SK-N-SH treated with all-trans-retinoic acid at 6 μM for 48 hours (cell line): ENCODE results near the gene MAPK10.

Experiments used
- ATAC-seq: fragments of 200-7000 bp; cut with Tn5 transposase; 3 replicates; pipeline ENCODE4 v1.9.1; 2020; ENCODE audit warnings: mild to moderate bottlenecking, moderate library complexity
- ARNTL ChIP-seq: fragments of 450-650 bp; formaldehyde crosslinking; IDR thresholded peaks from 2 replicates; pipeline ENCODE4 v1.5.0; 2020; ENCODE audit warnings: low read depth, mild to moderate bottlenecking, moderate library complexity, borderline replicate concordance
- BACH2 ChIP-seq: fragments of 250-450 bp; sonication (Bioruptor Pico); IDR thresholded peaks from 2 replicates; pipeline ENCODE4 v1.9.0; 2021; ENCODE audit warnings: mild to moderate bottlenecking, borderline replicate concordance
- CSDC2 ChIP-seq: fragments of 250-450 bp; sonication (Bioruptor Pico); IDR thresholded peaks from 2 replicates; pipeline ENCODE4 v1.5.0; 2020; ENCODE audit warnings: mild to moderate bottlenecking, moderate library complexity
- ESRRG ChIP-seq: fragments of 250-450 bp; sonication (Bioruptor Pico); IDR thresholded peaks from 2 replicates; pipeline ENCODE4 v1.6.1; 2021; ENCODE audit warnings: mild to moderate bottlenecking
- ISL1 ChIP-seq: fragments of 250-450 bp; sonication (Bioruptor Pico); IDR thresholded peaks from 2 replicates; pipeline ENCODE4 v2.1.2; 2022; ENCODE audit warnings: mild to moderate bottlenecking, moderate library complexity
- OSR1 ChIP-seq: fragments of 250-450 bp; sonication (Bioruptor Pico); IDR thresholded peaks from 2 replicates; pipeline ENCODE4 v1.8.0; 2022; ENCODE audit warnings: moderate library complexity, mild to moderate bottlenecking, inconsistent platforms
- PPARA ChIP-seq: fragments of 250-450 bp; sonication (Bioruptor Pico); IDR thresholded peaks from 2 replicates; pipeline ENCODE4 v1.5.0; 2020; ENCODE audit warnings: mild to moderate bottlenecking, borderline replicate concordance
- SNAI2 ChIP-seq: fragments of 250-450 bp; sonication (Bioruptor Pico); IDR thresholded peaks from 2 replicates; pipeline ENCODE4 v1.5.0; 2020; ENCODE audit warnings: mild to moderate bottlenecking, moderate library complexity
- TCF4 ChIP-seq: fragments of 250-450 bp; sonication (Bioruptor Pico); IDR thresholded peaks from 2 replicates; pipeline ENCODE4 v1.8.0; 2021; ENCODE audit warnings: mild to moderate bottlenecking, moderate library complexity, borderline replicate concordance
- TOX ChIP-seq: fragments of 250-450 bp; sonication (Bioruptor Pico); IDR thresholded peaks from 2 replicates; pipeline ENCODE4 v1.8.0; 2021; ENCODE audit warnings: mild to moderate bottlenecking, moderate library complexity, borderline replicate concordance
- ZC3H10 ChIP-seq: fragments of 250-450 bp; sonication (Bioruptor Pico); IDR thresholded peaks from 2 replicates; pipeline ENCODE4 v1.5.1; 2021; ENCODE audit warnings: mild to moderate bottlenecking, moderate library complexity
- ZFP30 ChIP-seq: fragments of 450-650 bp; formaldehyde crosslinking; IDR thresholded peaks from 2 replicates; pipeline ENCODE4 v1.5.0; 2022; ENCODE audit warnings: mild to moderate bottlenecking, moderate library complexity
- ZNF70 ChIP-seq: fragments of 450-650 bp; formaldehyde crosslinking; IDR thresholded peaks from 2 replicates; pipeline ENCODE4 v1.5.0; 2020; ENCODE audit warnings: mild to moderate bottlenecking, moderate library complexity
- TF ChIP-seq, protein P1 (sequence below): fragments of 250-450 bp; sonication (Bioruptor Pico); IDR thresholded peaks from 2 replicates; pipeline ENCODE4 v1.5.0; 2020; ENCODE audit warnings: mild to moderate bottlenecking, moderate library complexity
- TF ChIP-seq, protein P2 (sequence below): fragments of 250-450 bp; sonication (Bioruptor Pico); IDR thresholded peaks from 2 replicates; pipeline ENCODE4 v1.5.1; 2020; ENCODE audit warnings: low read depth, mild to moderate bottlenecking, moderate library complexity
- TF ChIP-seq, protein P3 (sequence below): fragments of 250-450 bp; sonication (Bioruptor Pico); IDR thresholded peaks from 2 replicates; pipeline ENCODE4 v1.8.0; 2021; ENCODE audit warnings: low read depth, mild to moderate bottlenecking, moderate library complexity, borderline replicate concordance
- TF ChIP-seq, protein P4 (sequence below): fragments of 250-450 bp; sonication (Bioruptor Pico); IDR thresholded peaks from 2 replicates; pipeline ENCODE4 v1.8.0; 2020; ENCODE audit warnings: mild to moderate bottlenecking, moderate library complexity, borderline replicate concordance
- TF ChIP-seq, protein P5 (sequence below): fragments of 250-450 bp; sonication (Bioruptor Pico); IDR thresholded peaks from 2 replicates; pipeline ENCODE4 v1.5.1; 2021; ENCODE audit warnings: mild to moderate bottlenecking, moderate library complexity

MAPK10 gene

DNA sequence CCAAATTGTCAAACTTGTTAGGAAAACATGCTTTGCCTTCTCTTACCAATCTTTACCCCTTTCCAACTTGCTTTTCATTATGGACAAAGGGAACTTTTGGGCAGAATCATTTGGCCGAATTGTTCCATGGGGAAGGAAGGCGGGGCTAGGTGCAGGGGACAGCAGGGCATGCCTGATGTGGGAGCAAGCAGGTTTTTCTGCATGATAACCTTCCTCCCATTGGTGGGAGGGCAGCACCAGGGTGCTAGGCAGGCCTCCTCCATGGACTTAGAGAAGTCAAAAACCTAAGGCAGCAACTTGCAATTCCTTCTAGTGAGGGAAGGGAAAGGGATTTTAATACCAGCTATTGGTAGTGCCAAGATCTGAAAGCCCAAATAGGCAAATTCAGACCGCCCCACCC is 260.5 kb downstream of the MAPK10 start:
- TF ChIP-seq TCF4 (CRISPR knock-in tag) = no peak
- TF ChIP-seq, protein P1, sequence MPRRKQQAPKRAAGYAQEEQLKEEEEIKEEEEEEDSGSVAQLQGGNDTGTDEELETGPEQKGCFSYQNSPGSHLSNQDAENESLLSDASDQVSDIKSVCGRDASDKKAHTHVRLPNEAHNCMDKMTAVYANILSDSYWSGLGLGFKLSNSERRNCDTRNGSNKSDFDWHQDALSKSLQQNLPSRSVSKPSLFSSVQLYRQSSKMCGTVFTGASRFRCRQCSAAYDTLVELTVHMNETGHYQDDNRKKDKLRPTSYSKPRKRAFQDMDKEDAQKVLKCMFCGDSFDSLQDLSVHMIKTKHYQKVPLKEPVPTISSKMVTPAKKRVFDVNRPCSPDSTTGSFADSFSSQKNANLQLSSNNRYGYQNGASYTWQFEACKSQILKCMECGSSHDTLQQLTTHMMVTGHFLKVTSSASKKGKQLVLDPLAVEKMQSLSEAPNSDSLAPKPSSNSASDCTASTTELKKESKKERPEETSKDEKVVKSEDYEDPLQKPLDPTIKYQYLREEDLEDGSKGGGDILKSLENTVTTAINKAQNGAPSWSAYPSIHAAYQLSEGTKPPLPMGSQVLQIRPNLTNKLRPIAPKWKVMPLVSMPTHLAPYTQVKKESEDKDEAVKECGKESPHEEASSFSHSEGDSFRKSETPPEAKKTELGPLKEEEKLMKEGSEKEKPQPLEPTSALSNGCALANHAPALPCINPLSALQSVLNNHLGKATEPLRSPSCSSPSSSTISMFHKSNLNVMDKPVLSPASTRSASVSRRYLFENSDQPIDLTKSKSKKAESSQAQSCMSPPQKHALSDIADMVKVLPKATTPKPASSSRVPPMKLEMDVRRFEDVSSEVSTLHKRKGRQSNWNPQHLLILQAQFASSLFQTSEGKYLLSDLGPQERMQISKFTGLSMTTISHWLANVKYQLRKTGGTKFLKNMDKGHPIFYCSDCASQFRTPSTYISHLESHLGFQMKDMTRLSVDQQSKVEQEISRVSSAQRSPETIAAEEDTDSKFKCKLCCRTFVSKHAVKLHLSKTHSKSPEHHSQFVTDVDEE (CRISPR knock-in tag) = no peak
- no peak for TF ChIP-seq ESRRG (CRISPR knock-in tag)
- no peak for TF ChIP-seq BACH2 (CRISPR knock-in tag)
- TF ChIP-seq, protein P2, sequence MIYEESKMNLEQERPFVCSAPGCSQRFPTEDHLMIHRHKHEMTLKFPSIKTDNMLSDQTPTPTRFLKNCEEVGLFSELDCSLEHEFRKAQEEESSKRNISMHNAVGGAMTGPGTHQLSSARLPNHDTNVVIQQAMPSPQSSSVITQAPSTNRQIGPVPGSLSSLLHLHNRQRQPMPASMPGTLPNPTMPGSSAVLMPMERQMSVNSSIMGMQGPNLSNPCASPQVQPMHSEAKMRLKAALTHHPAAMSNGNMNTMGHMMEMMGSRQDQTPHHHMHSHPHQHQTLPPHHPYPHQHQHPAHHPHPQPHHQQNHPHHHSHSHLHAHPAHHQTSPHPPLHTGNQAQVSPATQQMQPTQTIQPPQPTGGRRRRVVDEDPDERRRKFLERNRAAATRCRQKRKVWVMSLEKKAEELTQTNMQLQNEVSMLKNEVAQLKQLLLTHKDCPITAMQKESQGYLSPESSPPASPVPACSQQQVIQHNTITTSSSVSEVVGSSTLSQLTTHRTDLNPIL (CRISPR knock-in tag) = no peak
- no peak for TF ChIP-seq CSDC2 (CRISPR knock-in tag)
- no peak for TF ChIP-seq ZNF70
- TF ChIP-seq ISL1 (CRISPR knock-in tag) = no peak
- TF ChIP-seq PPARA (CRISPR knock-in tag) = no peak
- TF ChIP-seq ZFP30 (CRISPR knock-in tag) = no peak
- TF ChIP-seq OSR1 = no peak
- ATAC-seq = no peak

DNA sequence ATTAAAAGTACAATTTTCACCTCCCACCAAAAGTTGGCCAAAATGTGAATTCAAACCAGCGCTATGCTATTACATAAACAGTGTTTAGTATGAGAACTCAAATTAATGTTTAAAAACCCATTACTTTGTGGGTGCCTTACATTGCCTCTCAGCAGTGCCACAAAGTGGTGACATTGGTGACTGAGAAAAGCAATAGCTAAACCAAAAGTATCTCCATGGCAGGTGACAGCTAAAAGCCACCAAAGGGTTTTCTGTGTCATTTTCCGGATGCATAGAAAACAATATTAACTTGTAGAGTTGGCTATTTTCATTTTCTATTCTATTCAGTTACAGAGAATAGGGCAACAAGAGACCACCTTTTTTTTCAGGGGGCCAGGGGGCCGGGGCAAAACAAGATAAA is 261.2 kb downstream of the MAPK10 start:
- no peak for TF ChIP-seq ZNF70
- TF ChIP-seq, protein P3, sequence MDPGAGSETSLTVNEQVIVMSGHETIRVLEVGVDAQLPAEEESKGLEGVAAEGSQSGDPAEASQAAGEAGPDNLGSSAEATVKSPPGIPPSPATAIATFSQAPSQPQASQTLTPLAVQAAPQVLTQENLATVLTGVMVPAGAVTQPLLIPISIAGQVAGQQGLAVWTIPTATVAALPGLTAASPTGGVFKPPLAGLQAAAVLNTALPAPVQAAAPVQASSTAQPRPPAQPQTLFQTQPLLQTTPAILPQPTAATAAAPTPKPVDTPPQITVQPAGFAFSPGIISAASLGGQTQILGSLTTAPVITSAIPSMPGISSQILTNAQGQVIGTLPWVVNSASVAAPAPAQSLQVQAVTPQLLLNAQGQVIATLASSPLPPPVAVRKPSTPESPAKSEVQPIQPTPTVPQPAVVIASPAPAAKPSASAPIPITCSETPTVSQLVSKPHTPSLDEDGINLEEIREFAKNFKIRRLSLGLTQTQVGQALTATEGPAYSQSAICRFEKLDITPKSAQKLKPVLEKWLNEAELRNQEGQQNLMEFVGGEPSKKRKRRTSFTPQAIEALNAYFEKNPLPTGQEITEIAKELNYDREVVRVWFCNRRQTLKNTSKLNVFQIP (CRISPR knock-in tag) = no peak
- TF ChIP-seq ZC3H10 (CRISPR knock-in tag) = no peak
- TF ChIP-seq OSR1 = no peak
- no peak for TF ChIP-seq ESRRG (CRISPR knock-in tag)
- no peak for TF ChIP-seq SNAI2 (CRISPR knock-in tag)
- no peak for TF ChIP-seq CSDC2 (CRISPR knock-in tag)
- no peak for TF ChIP-seq TOX (CRISPR knock-in tag)
- TF ChIP-seq, protein P4, sequence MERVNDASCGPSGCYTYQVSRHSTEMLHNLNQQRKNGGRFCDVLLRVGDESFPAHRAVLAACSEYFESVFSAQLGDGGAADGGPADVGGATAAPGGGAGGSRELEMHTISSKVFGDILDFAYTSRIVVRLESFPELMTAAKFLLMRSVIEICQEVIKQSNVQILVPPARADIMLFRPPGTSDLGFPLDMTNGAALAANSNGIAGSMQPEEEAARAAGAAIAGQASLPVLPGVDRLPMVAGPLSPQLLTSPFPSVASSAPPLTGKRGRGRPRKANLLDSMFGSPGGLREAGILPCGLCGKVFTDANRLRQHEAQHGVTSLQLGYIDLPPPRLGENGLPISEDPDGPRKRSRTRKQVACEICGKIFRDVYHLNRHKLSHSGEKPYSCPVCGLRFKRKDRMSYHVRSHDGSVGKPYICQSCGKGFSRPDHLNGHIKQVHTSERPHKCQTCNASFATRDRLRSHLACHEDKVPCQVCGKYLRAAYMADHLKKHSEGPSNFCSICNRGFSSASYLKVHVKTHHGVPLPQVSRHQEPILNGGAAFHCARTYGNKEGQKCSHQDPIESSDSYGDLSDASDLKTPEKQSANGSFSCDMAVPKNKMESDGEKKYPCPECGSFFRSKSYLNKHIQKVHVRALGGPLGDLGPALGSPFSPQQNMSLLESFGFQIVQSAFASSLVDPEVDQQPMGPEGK = no peak
- TF ChIP-seq, protein P2 (CRISPR knock-in tag) = no peak
- no peak for TF ChIP-seq ARNTL (CRISPR knock-in tag)
- TF ChIP-seq, protein P5, sequence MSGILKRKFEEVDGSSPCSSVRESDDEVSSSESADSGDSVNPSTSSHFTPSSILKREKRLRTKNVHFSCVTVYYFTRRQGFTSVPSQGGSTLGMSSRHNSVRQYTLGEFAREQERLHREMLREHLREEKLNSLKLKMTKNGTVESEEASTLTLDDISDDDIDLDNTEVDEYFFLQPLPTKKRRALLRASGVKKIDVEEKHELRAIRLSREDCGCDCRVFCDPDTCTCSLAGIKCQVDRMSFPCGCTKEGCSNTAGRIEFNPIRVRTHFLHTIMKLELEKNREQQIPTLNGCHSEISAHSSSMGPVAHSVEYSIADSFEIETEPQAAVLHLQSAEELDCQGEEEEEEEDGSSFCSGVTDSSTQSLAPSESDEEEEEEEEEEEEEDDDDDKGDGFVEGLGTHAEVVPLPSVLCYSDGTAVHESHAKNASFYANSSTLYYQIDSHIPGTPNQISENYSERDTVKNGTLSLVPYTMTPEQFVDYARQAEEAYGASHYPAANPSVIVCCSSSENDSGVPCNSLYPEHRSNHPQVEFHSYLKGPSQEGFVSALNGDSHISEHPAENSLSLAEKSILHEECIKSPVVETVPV (CRISPR knock-in tag) = no peak
- no peak for TF ChIP-seq ZFP30 (CRISPR knock-in tag)
- TF ChIP-seq, protein P1 (CRISPR knock-in tag) = no peak
- ATAC-seq = no peak
